IPS-18a (cell line): ENCODE measurements around the gene EXOC7.
"Not testable (repeated sequence)": the region's sequence is repeated elsewhere in the genome, so short reads cannot be mapped to it uniquely, and the experiment has no call there.

Experiments used
- H3K27ac ChIP-seq: one replicate; pipeline ENCODE4 v1.5.1; 2013; ENCODE audit warnings: low read length
- H3K27me3 ChIP-seq: one replicate; pipeline ENCODE4 v1.6.1; 2013; ENCODE audit warnings: mild to moderate bottlenecking, low read length; ENCODE audit not compliant: control insufficient read depth, insufficient read depth
- H3K36me3 ChIP-seq: one replicate; pipeline ENCODE4 v1.6.1; 2013; ENCODE audit warnings: low read depth, low read length; ENCODE audit not compliant: control insufficient read depth
- H3K4me1 ChIP-seq: one replicate; pipeline ENCODE4 v1.6.1; 2013; ENCODE audit warnings: low read depth, low read length; ENCODE audit not compliant: control insufficient read depth
- H3K4me3 ChIP-seq: one replicate; pipeline ENCODE4 v1.5.1; 2013; ENCODE audit warnings: low read length
- H3K9ac ChIP-seq: one replicate; pipeline ENCODE4 v1.6.1; 2013; ENCODE audit warnings: mild to moderate bottlenecking, low read length, moderate library complexity
- H3K9me3 ChIP-seq: one replicate; pipeline ENCODE4 v1.6.1; 2013; ENCODE audit warnings: low read depth, low read length; ENCODE audit not compliant: control insufficient read depth

EXOC7 gene

DNA sequence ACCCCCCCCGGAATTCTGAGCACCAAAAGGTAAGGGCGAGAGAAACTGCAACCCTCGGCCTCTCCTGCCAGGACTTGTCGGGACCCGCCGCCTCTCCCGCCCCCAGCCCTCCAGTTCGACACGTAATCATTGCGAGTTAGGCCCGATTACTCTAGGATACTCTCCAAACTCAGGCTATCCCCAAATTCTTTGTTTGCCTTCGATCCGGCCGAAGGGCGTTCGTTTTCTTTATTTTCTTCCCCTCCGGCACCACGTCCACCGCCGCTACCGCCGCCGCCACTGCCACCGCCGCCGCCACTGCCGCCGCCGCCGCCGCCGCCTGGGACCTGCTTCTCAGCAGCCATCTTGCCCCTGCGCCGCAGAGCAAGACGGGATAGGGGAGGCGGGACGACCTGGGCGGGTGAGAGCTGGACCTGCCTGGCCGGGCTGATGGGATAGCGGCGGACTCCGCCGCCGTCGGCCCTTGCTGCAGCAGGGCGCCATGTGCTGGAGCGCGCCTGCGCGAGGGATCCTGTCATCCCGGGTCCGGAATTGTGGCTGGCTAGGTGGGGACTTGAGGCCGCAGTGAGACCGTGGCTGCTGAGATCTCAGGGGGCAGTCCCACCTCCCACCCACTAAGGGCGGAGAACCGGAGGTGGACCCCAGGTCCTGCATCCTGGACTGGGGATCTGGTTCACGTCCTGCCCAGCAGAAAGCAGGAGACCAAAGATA is 31.3 kb downstream of the EXOC7 start, which contains the start of gene SRP68:
Gene SRP68 (minus strand): TSS at position 370 of the 711 bp plus-strand sequence. CDS start 26 bp downstream, at position 344.
- peaks cover 46% of the 10 kb centered on the region for H3K27me3 ChIP-seq
- peak within 1 kb of the TSS; percentile 95 for H3K4me3 ChIP-seq
- H3K27ac ChIP-seq: peak within 1 kb of the TSS; percentile 47
- no peaks in the 10 kb centered on the region for H3K9me3 ChIP-seq
- peaks cover 24% of the 10 kb centered on the region for H3K4me1 ChIP-seq
- peak within 1 kb of the TSS; percentile 88 for H3K9ac ChIP-seq
- H3K36me3 ChIP-seq: peaks cover 15% of the 10 kb centered on the region

DNA sequence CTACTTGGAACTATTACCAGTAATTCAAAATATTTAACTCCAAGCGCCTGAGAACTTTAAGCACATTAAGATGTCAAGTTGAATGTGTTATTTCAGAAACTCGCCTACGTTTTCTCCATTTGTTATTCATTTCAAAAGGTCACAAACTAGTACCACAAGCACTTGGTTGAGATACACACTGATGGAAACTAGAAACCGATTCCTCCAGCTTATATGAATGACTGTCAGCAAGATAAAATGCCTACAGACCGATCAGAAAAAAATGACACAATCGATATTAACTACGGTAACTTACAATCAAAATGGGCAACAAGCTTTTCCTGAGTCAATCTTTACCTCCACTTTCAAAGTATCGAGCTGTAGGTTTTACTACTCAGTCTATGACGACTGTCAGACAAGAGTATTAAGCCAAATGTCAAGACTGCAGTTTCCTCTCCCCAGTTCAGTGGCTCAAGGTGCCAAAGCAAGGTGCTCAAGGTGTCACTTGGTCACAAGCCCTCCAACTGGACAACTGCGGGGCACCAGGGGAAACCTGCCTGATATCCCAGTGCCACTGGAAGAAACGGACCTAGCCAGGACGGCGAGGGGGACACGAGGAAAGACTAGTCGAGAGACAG is 31.9 kb downstream of the EXOC7 start:
- Histone ChIP-seq H3K4me1 (peaks cover 19% of the 10 kb centered on the region), H3K27ac (peak overlapping the region; percentile 47), H3K36me3 (peaks cover 21% of the 10 kb centered on the region), H3K27me3 (peaks cover 40% of the 10 kb centered on the region), H3K9me3 (no peaks in the 10 kb centered on the region), H3K9ac (peak overlapping the region; percentile 88), H3K4me3 (peak overlapping the region; percentile 95)

DNA sequence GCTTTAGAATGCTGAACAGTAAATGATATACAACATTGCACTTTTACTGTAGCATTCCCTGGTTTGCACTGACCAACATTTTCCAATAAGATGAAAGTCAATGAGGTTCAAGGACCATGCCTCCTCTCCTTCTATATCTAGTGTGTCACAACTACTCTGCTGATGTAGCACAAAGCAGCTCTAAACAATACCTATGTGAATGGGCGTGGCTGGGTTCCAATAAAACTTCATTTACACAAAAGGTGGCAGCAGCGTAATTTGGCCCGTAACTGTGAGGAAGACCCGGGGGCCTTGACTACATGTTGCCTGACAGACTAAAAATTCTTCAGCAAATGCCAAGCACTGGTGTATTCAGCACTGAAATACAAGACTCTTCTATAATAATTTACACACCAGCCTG is 37.8 kb downstream of the EXOC7 start:
- no peak overlapping the region for H3K27ac ChIP-seq
- H3K36me3 ChIP-seq: peaks cover 71% of the 10 kb centered on the region
- no peak overlapping the region for H3K9ac ChIP-seq
- peaks cover under 1% of the 10 kb centered on the region for H3K4me1 ChIP-seq
- no peak overlapping the region for H3K4me3 ChIP-seq
- no peaks in the 10 kb centered on the region for H3K9me3 ChIP-seq
- no peaks in the 10 kb centered on the region for H3K27me3 ChIP-seq

GRCh38 chr17:76063875-76064546 is 39.6 kb downstream of the EXOC7 start:
- no peaks in the 10 kb centered on the region for H3K27me3 ChIP-seq
- no peak overlapping the region for H3K4me3 ChIP-seq
- H3K4me1 ChIP-seq: no peaks in the 10 kb centered on the region
- H3K36me3 ChIP-seq: peaks cover 81% of the 10 kb centered on the region
- no peaks in the 10 kb centered on the region for H3K9me3 ChIP-seq
- no peak overlapping the region for H3K9ac ChIP-seq
- H3K27ac ChIP-seq: no peak overlapping the region

- H3K4me3 ChIP-seq, H3K27me3 ChIP-seq, H3K27ac ChIP-seq, H3K9ac ChIP-seq, H3K4me1 ChIP-seq, H3K9me3 ChIP-seq: not testable (repeated sequence)
- peaks cover 67% of the 10 kb centered on the region for H3K36me3 ChIP-seq
Measured at GRCh38 chr17:76058264-76058663, 45.3 kb downstream of the EXOC7 start.

- no peak overlapping the region for H3K27ac ChIP-seq
- H3K9me3 ChIP-seq: no peaks in the 10 kb centered on the region
- H3K9ac ChIP-seq: no peak overlapping the region
- no peaks in the 10 kb centered on the region for H3K27me3 ChIP-seq
- no peak overlapping the region for H3K4me3 ChIP-seq
- H3K36me3 ChIP-seq: peaks cover 63% of the 10 kb centered on the region
- no peaks in the 10 kb centered on the region for H3K4me1 ChIP-seq
Measured at GRCh38 chr17:76056882-76057281, 46.7 kb downstream of the EXOC7 start.

DNA sequence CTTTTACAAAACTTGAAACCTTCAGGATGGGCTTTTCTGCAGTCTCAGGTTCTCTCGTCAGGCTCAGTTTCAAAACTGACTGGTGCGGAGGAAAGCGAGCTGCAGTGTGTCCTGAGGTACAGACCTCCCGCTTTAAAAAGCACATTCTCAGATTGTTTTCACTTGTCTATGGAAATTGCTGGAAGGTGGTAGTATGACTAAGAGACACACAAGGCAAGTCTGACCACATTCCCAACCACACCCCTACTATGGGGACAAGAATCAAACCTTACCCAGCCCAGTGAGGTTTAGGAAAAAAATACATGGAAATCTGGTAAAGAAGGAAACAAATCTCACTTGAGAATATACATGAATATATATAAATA is 49.5 kb downstream of the EXOC7 start:
- Histone ChIP-seq H3K9me3 (no peaks in the 10 kb centered on the region), H3K27ac (no peak overlapping the region), H3K4me1 (no peaks in the 10 kb centered on the region), H3K36me3 (peaks cover 57% of the 10 kb centered on the region), H3K4me3 (no peak overlapping the region), H3K9ac (no peak overlapping the region), H3K27me3 (no peaks in the 10 kb centered on the region)

DNA sequence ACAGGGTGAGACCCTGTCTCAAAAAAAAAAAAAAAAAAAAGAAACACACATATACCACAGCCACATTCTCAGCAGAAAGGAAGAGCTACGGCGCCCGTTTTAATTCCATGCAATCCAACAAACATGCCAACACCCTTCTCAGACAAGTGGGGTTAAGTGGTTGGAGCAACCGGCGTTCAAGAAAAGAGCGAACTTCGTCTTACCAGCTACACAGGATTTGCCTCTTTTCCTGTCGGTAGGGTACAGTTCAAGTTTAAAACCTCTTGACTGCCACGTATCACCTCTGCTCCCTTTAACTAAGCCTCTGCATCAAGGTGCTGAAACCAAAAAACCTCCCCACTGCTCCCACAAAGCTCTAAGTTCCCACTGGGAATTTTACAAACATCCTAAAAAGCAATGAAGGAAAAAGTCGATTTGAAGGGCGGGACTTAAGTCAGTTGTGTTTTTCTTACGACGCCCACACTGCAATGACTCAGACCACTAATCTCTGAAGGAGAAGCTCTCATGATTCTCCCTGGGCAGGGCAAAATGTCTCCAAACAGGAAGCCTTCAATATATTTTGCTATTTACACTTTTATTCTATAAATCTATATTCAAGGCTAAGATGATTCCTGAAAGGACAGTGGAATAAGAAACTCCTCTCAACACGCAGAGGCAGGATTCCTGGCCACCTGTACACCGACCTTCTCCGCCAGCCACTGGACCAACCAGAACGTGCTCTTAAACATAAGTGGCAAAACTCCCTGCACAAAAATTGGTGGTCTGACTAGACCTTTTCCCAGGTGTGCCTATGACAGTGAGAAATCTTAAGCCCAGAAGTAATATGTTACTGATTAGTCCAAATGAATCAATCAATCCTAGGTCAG is 50.1 kb downstream of the EXOC7 start:
- no peaks in the 10 kb centered on the region for H3K27me3 ChIP-seq
- H3K9ac ChIP-seq: no peak overlapping the region
- no peaks in the 10 kb centered on the region for H3K9me3 ChIP-seq
- peaks cover 57% of the 10 kb centered on the region for H3K36me3 ChIP-seq
- no peak overlapping the region for H3K27ac ChIP-seq
- H3K4me3 ChIP-seq: no peak overlapping the region
- no peaks in the 10 kb centered on the region for H3K4me1 ChIP-seq

DNA sequence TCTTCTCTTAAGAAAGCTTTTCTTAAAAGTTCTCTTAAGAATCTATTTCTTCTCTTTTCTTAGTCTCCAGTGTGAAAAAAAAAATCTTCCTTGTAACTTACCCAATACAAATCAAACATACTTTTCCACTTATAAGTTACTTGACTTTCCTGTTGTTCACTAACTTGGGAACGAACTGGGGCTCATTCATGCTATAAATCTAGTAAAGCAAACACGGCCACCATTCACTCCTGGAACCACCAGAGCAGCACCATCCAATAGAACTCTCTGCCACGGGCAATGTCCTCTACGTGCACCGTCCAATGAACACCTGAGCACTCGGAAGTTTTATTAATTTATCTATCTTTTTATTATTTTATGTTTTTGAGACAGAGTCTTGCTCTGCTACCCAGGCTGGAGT is 52.0 kb downstream of the EXOC7 start:
- H3K27ac ChIP-seq: no peak overlapping the region
- H3K4me3 ChIP-seq: no peak overlapping the region
- no peaks in the 10 kb centered on the region for H3K9me3 ChIP-seq
- no peaks in the 10 kb centered on the region for H3K27me3 ChIP-seq
- no peaks in the 10 kb centered on the region for H3K4me1 ChIP-seq
- H3K9ac ChIP-seq: no peak overlapping the region
- H3K36me3 ChIP-seq: peaks cover 53% of the 10 kb centered on the region

DNA sequence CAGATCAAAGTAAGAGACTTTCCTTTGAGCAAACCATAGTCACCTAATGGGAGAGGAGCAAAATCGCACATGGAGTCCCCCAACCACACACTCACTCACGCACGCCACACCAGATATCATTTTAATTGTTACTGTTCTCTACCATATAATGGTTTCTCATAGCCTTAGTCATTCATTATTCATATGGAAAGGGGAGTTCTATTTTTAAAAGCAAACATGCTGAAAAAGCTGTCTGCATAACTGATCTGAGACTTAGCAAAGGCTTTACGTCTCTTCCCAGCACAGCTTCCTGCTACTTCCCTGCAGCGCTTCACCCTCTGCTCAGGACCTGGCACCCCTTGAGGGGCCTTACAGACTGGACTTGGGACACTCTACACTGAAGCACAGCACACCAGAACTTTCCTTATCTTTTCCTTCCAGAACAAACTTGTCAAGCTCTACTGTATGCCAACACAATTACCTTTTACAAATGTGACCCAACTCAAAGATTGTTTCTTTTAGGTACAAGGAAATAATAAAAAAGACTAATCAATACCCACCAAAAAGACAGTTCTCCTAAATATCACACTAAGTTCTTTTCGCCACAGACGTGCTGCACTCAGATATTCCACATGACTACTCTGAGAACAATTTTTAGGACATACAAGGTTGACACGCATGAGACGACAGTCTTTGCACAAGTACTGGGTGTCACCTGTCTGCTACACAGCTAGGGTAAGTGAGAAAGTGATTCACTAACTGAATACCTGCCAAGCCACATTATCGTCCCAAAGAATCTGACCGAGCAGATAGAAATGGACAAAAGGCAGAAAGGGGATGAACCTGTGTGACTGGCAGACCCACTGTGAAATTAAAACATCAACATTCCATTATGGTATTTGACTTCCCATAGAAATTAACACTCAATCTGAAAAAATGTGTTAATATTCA is 52.8 kb downstream of the EXOC7 start:
- no peaks in the 10 kb centered on the region for H3K4me1 ChIP-seq
- H3K36me3 ChIP-seq: peaks cover 53% of the 10 kb centered on the region
- no peak overlapping the region for H3K4me3 ChIP-seq
- H3K27me3 ChIP-seq: no peaks in the 10 kb centered on the region
- no peak overlapping the region for H3K9ac ChIP-seq
- no peak overlapping the region for H3K27ac ChIP-seq
- H3K9me3 ChIP-seq: no peaks in the 10 kb centered on the region
